Choroid plexus epithelial cell (primary cell): Measurements from ENCODE around the gene KRTAP6-3.
A peak's percentile ranks its signal among the peaks of the same experiment; 100 is the strongest.

Experiments
- DNase-seq: peaks from one replicate; pipeline ENCODE4 v3.0.0-alpha.2; 2010; ENCODE audit warnings: low read depth
- H3K4me3 ChIP-seq: 2 replicates; pipeline ENCODE4 v1.5.1; 2011; ENCODE audit warnings: low read depth, mild to moderate bottlenecking, control low read depth, low read length, moderate library complexity
- CTCF ChIP-seq: conservative IDR thresholded peaks from 2 replicates; pipeline ENCODE4 v1.5.1; 2011; ENCODE audit warnings: low read depth, mild to moderate bottlenecking, control low read depth, inconsistent platforms, low read length, moderate library complexity

Gene KRTAP6-3

GRCh38 chr21:30600787-30601186 is 8.5 kb downstream of the KRTAP6-3 start, which contains the start of gene KRTAP22-1:
TSS of gene KRTAP22-1 (plus strand) at chr21:30601087.
- DNase-seq, result no peak
- no peak for TF ChIP-seq CTCF
- H3K4me3 ChIP-seq, result no peak within 1 kb of the TSS

GRCh38 chr21:30605968-30606367 is 13.7 kb downstream of the KRTAP6-3 start:
- no peak overlapping the region for H3K4me3 ChIP-seq

GRCh38 chr21:30612132-30612531 is 19.9 kb downstream of the KRTAP6-3 start:
- no peak for TF ChIP-seq CTCF
- DNase-seq, result no peak
- H3K4me3 ChIP-seq, result no peak overlapping the region

More at GRCh38 chr21:30605968-30606367, 13.7 kb downstream of the KRTAP6-3 start:
- TF ChIP-seq CTCF, result no peak
- no peak for DNase-seq

GRCh38 chr21:30613836-30614235 is 21.6 kb downstream of the KRTAP6-3 start, which contains the start of gene KRTAP6-1:
TSS of gene KRTAP6-1 (minus strand) at chr21:30613930. CDS start at chr21:30613904, 26 bp downstream.
- DNase-seq, result no peak
- TF ChIP-seq CTCF, result no peak

GRCh38 chr21:30615199-30615598 is 23.0 kb downstream of the KRTAP6-3 start:
- H3K4me3 ChIP-seq, result no peak overlapping the region
- no peak for TF ChIP-seq CTCF
- no peak for DNase-seq

More at GRCh38 chr21:30613836-30614235, 21.6 kb downstream of the KRTAP6-3 start, which contains the start of gene KRTAP6-1:
- no peak within 1 kb of the TSS for H3K4me3 ChIP-seq

GRCh38 chr21:30616125-30616524 is 23.9 kb downstream of the KRTAP6-3 start, which contains the start of gene KRTAP20-1:
TSS of gene KRTAP20-1 (plus strand) at chr21:30616425. CDS start at chr21:30616455, 30 bp downstream.
- no peak for DNase-seq
- H3K4me3 ChIP-seq, result no peak within 1 kb of the TSS
- TF ChIP-seq CTCF, result no peak

- no peak for TF ChIP-seq CTCF
- DNase-seq, result peak; percentile 2
- H3K4me3 ChIP-seq, result no peak overlapping the region
These were observed 27.8 kb downstream of the KRTAP6-3 start for GRCh38 chr21:30620080-30620479.
